CD4-positive, alpha-beta memory T cell (primary cell): ENCODE results near the gene C1orf21. TPM values are rescaled to one million over a fixed set of nuclear protein-coding genes. Genes with fewer than 3 reads are reported as not detected.

Experiments used
- CTCF ChIA-PET: fragments of 350-600 bp; sonication (Branson Sonifier 250); formaldehyde crosslinking; loops from one replicate; lab custom pipeline; 2021; ENCODE audit warnings: inconsistent platforms; ENCODE audit not compliant: partially characterized antibody; lab: Charles Lee
- POLR2A ChIA-PET: fragments of 350-600 bp; sonication (Branson Sonifier 250); formaldehyde crosslinking; loops from one replicate; lab custom pipeline; 2021; ENCODE audit not compliant: partially characterized antibody; lab: Charles Lee
- DNase-seq, 5 donors: peaks; one replicate each; pipeline versions ENCODE4 v3.0.0 to v3.0.0-alpha.2; 2020 to 2022; ENCODE audit warnings: mixed read lengths in 1 of 5
- H3K27ac ChIP-seq: one replicate; pipeline ENCODE4 v1.7.0; 2013; ENCODE audit warnings: low read depth, low read length
- H3K27me3 ChIP-seq: 2 replicates; pipeline ENCODE4 v1.7.0; 2013; ENCODE audit warnings: mild to moderate bottlenecking, low read length, moderate library complexity; ENCODE audit not compliant: insufficient read depth
- H3K36me3 ChIP-seq: 2 replicates; pipeline ENCODE4 v1.7.0; 2013; ENCODE audit warnings: mild to moderate bottlenecking, low read length, moderate library complexity; ENCODE audit not compliant: insufficient read depth
- H3K4me1 ChIP-seq: 2 replicates; pipeline ENCODE4 v1.7.0; 2013; ENCODE audit warnings: mild to moderate bottlenecking, low read length, moderate library complexity; ENCODE audit not compliant: insufficient read depth
- H3K4me3 ChIP-seq, 2 donors: one replicate each; pipeline ENCODE4 v1.7.0; 2013; ENCODE audit warnings: low read length in 2 of 2, mild to moderate bottlenecking in 1 of 2
- H3K9me3 ChIP-seq, 2 donors: one replicate each; pipeline ENCODE4 v1.7.0; 2013; ENCODE audit warnings: low read length in 2 of 2, control low read depth in 1 of 2; ENCODE audit not compliant: control insufficient read depth in 1 of 2
- H3K27ac Mint-ChIP-seq, 7 donors: one replicate each; pipeline ENCODE4 v1.8.0; 2020 to 2021; ENCODE audit warnings: mixed read lengths in 7 of 7, mild to moderate bottlenecking in 6 of 7, inconsistent platforms in 3 of 7, moderate library complexity in 3 of 7
- H3K27me3 Mint-ChIP-seq, 2 donors: one replicate each; pipeline ENCODE4 v1.8.0; 2020 to 2021; ENCODE audit warnings: mixed read lengths in 2 of 2
- H3K36me3 Mint-ChIP-seq, 2 donors: one replicate each; pipeline ENCODE4 v1.8.0; 2020 to 2021; ENCODE audit warnings: mixed read lengths in 2 of 2, inconsistent platforms in 1 of 2, mild to moderate bottlenecking in 1 of 2
- H3K4me1 Mint-ChIP-seq, 4 donors: one replicate each; pipeline ENCODE4 v1.8.0; 2020 to 2021; ENCODE audit warnings: mixed read lengths in 4 of 4, mild to moderate bottlenecking in 1 of 4
- H3K4me3 Mint-ChIP-seq, 8 donors: one replicate each; pipeline ENCODE4 v1.8.0; 2020 to 2021; ENCODE audit warnings: mixed read lengths in 8 of 8, mild to moderate bottlenecking in 7 of 8, moderate library complexity in 6 of 8, inconsistent platforms in 3 of 8
- H3K9me3 Mint-ChIP-seq, 8 donors: one replicate each; pipeline ENCODE4 v1.8.0; 2020 to 2021; ENCODE audit warnings: mixed read lengths in 8 of 8, mild to moderate bottlenecking in 5 of 8, inconsistent platforms in 3 of 8, moderate library complexity in 1 of 8
- intact Hi-C: fragments of 100-400 bp; cut with micrococcal nuclease; formaldehyde crosslinking; loops from one replicate; pipeline ENCODE4 v1.15.1; 2023
- polyA plus RNA-seq, 2 donors: library from polyadenylated mRNA; unstranded; fragments of 300-500 nt; fragmentation: Illumina TruSeq; gene quantifications; one replicate each; pipeline ENCODE4 v1.2.3, GENCODE V29; 2021
- total RNA-seq, 2 experiments: library from RNA; stranded (reverse); gene quantifications; one replicate each; pipeline ENCODE4 v1.2.3, GENCODE V29; 2021

Gene C1orf21
- total and polyA plus RNA-seq, 4 experiments from 2014 or later: 0.20 to 0.80 (median 0.55) TPM

- Mint-ChIP-seq H3K4me1 (no peaks in the 10 kb centered on the region), H3K36me3 (no peaks in the 10 kb centered on the region), H3K9me3 (no peaks in the 10 kb centered on the region), H3K27me3 (peaks cover 4 to 18% of the 10 kb centered on the region in 2 donors), H3K27ac (no peak overlapping the region), H3K4me3 (no peak overlapping the region)
- no peaks in the 10 kb centered on the region for H3K4me1 ChIP-seq
- POLR2A ChIA-PET: no interaction called here
- DNase-seq: no peak
- CTCF ChIA-PET: no interaction called here
- no peak overlapping the region for H3K4me3 ChIP-seq
- intact Hi-C loops: no loop called here
- H3K27ac ChIP-seq: no peak overlapping the region
- H3K27me3 ChIP-seq: no peaks in the 10 kb centered on the region
- no peaks in the 10 kb centered on the region for H3K36me3 ChIP-seq
- H3K9me3 ChIP-seq: no peaks in the 10 kb centered on the region
Observed at GRCh38 chr1:184629266-184629665, 242.4 kb downstream of the C1orf21 start.

- Histone ChIP-seq H3K4me1 (no peaks in the 10 kb centered on the region), H3K4me3 (no peak overlapping the region), H3K27me3 (no peaks in the 10 kb centered on the region), H3K9me3 (no peaks in the 10 kb centered on the region), H3K36me3 (no peaks in the 10 kb centered on the region), H3K27ac (no peak overlapping the region)
- CTCF ChIA-PET: no interaction called here
- no peak overlapping the region for H3K4me3 Mint-ChIP-seq
- H3K4me1 Mint-ChIP-seq: no peaks in the 10 kb centered on the region
- DNase-seq: no peak
- H3K27me3 Mint-ChIP-seq: peaks cover 7 to 14% of the 10 kb centered on the region in 2 donors
- POLR2A ChIA-PET: no interaction called here
- intact Hi-C loops: no loop called here
- H3K9me3 Mint-ChIP-seq: peaks cover 0 to 2% (median 0%) of the 10 kb centered on the region in 8 donors
- no peaks in the 10 kb centered on the region for H3K36me3 Mint-ChIP-seq
- no peak overlapping the region for H3K27ac Mint-ChIP-seq
Observed at GRCh38 chr1:184630679-184631060, 243.8 kb downstream of the C1orf21 start.

GRCh38 chr1:184632415-184633175 lies 245.8 kb downstream of the C1orf21 start:
- Mint-ChIP-seq H3K27ac (no peak overlapping the region), H3K36me3 (no peaks in the 10 kb centered on the region), H3K27me3 (peaks cover 5 to 14% of the 10 kb centered on the region in 2 donors), H3K4me1 (no peaks in the 10 kb centered on the region), H3K4me3 (no peak overlapping the region), H3K9me3 (peaks cover 0 to 2% (median 0%) of the 10 kb centered on the region in 8 donors)
- Histone ChIP-seq H3K36me3 (no peaks in the 10 kb centered on the region), H3K4me1 (no peaks in the 10 kb centered on the region), H3K27ac (no peak overlapping the region), H3K4me3 (no peak overlapping the region), H3K9me3 (no peaks in the 10 kb centered on the region), H3K27me3 (no peaks in the 10 kb centered on the region)
- ChIA-PET POLR2A (no interaction called here), CTCF (no interaction called here)
- no peak for DNase-seq
- intact Hi-C loops: no loop called here

GRCh38 chr1:184633785-184634184 lies 247.0 kb downstream of the C1orf21 start:
- Histone ChIP-seq H3K4me1 (no peaks in the 10 kb centered on the region), H3K4me3 (no peak overlapping the region), H3K27ac (no peak overlapping the region), H3K36me3 (no peaks in the 10 kb centered on the region), H3K9me3 (no peaks in the 10 kb centered on the region), H3K27me3 (no peaks in the 10 kb centered on the region)
- CTCF ChIA-PET: no interaction called here
- Mint-ChIP-seq H3K9me3 (peaks cover 0 to 2% (median 0%) of the 10 kb centered on the region in 8 donors), H3K4me1 (no peaks in the 10 kb centered on the region), H3K27ac (no peak overlapping the region), H3K27me3 (peaks cover 5 to 14% of the 10 kb centered on the region in 2 donors), H3K36me3 (no peaks in the 10 kb centered on the region), H3K4me3 (no peak overlapping the region)
- intact Hi-C loops: no loop called here
- DNase-seq: no peak
- POLR2A ChIA-PET: no interaction called here

- Mint-ChIP-seq H3K4me3 (no peak overlapping the region), H3K27me3 (peaks cover 5 to 10% of the 10 kb centered on the region in 2 donors), H3K36me3 (no peaks in the 10 kb centered on the region), H3K9me3 (peaks cover 0 to 2% (median 0%) of the 10 kb centered on the region in 8 donors), H3K27ac (no peak overlapping the region), H3K4me1 (no peaks in the 10 kb centered on the region)
- CTCF ChIA-PET: no interaction called here
- DNase-seq: no peak
- no peak overlapping the region for H3K27ac ChIP-seq
- H3K36me3 ChIP-seq: no peaks in the 10 kb centered on the region
- no peaks in the 10 kb centered on the region for H3K9me3 ChIP-seq
- no peak overlapping the region for H3K4me3 ChIP-seq
- POLR2A ChIA-PET: no interaction called here
- no peaks in the 10 kb centered on the region for H3K27me3 ChIP-seq
- H3K4me1 ChIP-seq: no peaks in the 10 kb centered on the region
- intact Hi-C loops: no loop called here
Observed at GRCh38 chr1:184634296-184634695, 247.5 kb downstream of the C1orf21 start.

- no peak overlapping the region for H3K4me3 Mint-ChIP-seq
- no peaks in the 10 kb centered on the region for H3K36me3 ChIP-seq
- ChIA-PET CTCF (no interaction called here), POLR2A (no interaction called here)
- no peaks in the 10 kb centered on the region for H3K9me3 ChIP-seq
- no peaks in the 10 kb centered on the region for H3K4me1 ChIP-seq
- no peaks in the 10 kb centered on the region for H3K27me3 ChIP-seq
- H3K4me1 Mint-ChIP-seq: no peaks in the 10 kb centered on the region
- H3K9me3 Mint-ChIP-seq: peaks cover 0 to 2% (median 0%) of the 10 kb centered on the region in 8 donors
- no peak for DNase-seq
- intact Hi-C loops: no loop called here
- no peak overlapping the region for H3K27ac Mint-ChIP-seq
- no peaks in the 10 kb centered on the region for H3K36me3 Mint-ChIP-seq
- no peak overlapping the region for H3K4me3 ChIP-seq
- H3K27me3 Mint-ChIP-seq: peaks cover 5 to 7% of the 10 kb centered on the region in 2 donors
- no peak overlapping the region for H3K27ac ChIP-seq
Observed at GRCh38 chr1:184635347-184635979, 248.6 kb downstream of the C1orf21 start.

GRCh38 chr1:184635980-184636431 lies 249.2 kb downstream of the C1orf21 start:
- CTCF ChIA-PET: no interaction called here
- DNase-seq: no peak
- POLR2A ChIA-PET: no interaction called here
- Mint-ChIP-seq H3K27ac (no peak overlapping the region), H3K36me3 (no peaks in the 10 kb centered on the region), H3K27me3 (peaks cover 5 to 7% of the 10 kb centered on the region in 2 donors), H3K4me1 (no peaks in the 10 kb centered on the region), H3K9me3 (peaks cover 0 to 2% (median 0%) of the 10 kb centered on the region in 8 donors), H3K4me3 (no peak overlapping the region)
- H3K9me3 ChIP-seq: no peaks in the 10 kb centered on the region
- H3K27me3 ChIP-seq: no peaks in the 10 kb centered on the region
- H3K4me1 ChIP-seq: no peaks in the 10 kb centered on the region
- H3K27ac ChIP-seq: no peak overlapping the region
- H3K36me3 ChIP-seq: no peaks in the 10 kb centered on the region
- H3K4me3 ChIP-seq: no peak overlapping the region
- intact Hi-C loops: no loop called here
